HEK293 (cell line): ENCODE measurements around the gene TOMM6.

Source experiments
- YY2 ChIP-seq: fragments of 450-650 bp; formaldehyde crosslinking; IDR thresholded peaks from 2 replicates; pipeline ENCODE4 v1.5.1; 2016; ENCODE audit warnings: missing biosample characterization, missing genetic modification characterization
- ZBTB8A ChIP-seq: fragments of 450-650 bp; formaldehyde crosslinking; IDR thresholded peaks from 2 replicates; pipeline ENCODE4 v1.5.1; 2016; ENCODE audit warnings: missing biosample characterization, missing genetic modification characterization
- ZNF174 ChIP-seq: fragments of 450-650 bp; formaldehyde crosslinking; IDR thresholded peaks from 2 replicates; pipeline ENCODE4 v1.5.0; 2017; ENCODE audit warnings: missing biosample characterization, mild to moderate bottlenecking, missing genetic modification characterization
- ZNF629 ChIP-seq: fragments of 450-650 bp; formaldehyde crosslinking; IDR thresholded peaks from 2 replicates; pipeline ENCODE4 v1.5.1; 2017; ENCODE audit warnings: missing biosample characterization, missing genetic modification characterization
- TF ChIP-seq, protein P1 (sequence below): fragments of 450-650 bp; formaldehyde crosslinking; IDR thresholded peaks from 2 replicates; pipeline ENCODE4 v1.5.1; 2017; ENCODE audit warnings: missing biosample characterization, missing genetic modification characterization
- TF ChIP-seq, protein P2 (sequence below): fragments of 450-650 bp; formaldehyde crosslinking; IDR thresholded peaks from 2 replicates; pipeline ENCODE4 v1.5.1; 2016; ENCODE audit warnings: missing biosample characterization, missing genetic modification characterization

- TF ChIP-seq, protein P1, sequence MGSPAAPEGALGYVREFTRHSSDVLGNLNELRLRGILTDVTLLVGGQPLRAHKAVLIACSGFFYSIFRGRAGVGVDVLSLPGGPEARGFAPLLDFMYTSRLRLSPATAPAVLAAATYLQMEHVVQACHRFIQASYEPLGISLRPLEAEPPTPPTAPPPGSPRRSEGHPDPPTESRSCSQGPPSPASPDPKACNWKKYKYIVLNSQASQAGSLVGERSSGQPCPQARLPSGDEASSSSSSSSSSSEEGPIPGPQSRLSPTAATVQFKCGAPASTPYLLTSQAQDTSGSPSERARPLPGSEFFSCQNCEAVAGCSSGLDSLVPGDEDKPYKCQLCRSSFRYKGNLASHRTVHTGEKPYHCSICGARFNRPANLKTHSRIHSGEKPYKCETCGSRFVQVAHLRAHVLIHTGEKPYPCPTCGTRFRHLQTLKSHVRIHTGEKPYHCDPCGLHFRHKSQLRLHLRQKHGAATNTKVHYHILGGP (tag by site-specific recombination): no peak
- TF ChIP-seq, protein P2, sequence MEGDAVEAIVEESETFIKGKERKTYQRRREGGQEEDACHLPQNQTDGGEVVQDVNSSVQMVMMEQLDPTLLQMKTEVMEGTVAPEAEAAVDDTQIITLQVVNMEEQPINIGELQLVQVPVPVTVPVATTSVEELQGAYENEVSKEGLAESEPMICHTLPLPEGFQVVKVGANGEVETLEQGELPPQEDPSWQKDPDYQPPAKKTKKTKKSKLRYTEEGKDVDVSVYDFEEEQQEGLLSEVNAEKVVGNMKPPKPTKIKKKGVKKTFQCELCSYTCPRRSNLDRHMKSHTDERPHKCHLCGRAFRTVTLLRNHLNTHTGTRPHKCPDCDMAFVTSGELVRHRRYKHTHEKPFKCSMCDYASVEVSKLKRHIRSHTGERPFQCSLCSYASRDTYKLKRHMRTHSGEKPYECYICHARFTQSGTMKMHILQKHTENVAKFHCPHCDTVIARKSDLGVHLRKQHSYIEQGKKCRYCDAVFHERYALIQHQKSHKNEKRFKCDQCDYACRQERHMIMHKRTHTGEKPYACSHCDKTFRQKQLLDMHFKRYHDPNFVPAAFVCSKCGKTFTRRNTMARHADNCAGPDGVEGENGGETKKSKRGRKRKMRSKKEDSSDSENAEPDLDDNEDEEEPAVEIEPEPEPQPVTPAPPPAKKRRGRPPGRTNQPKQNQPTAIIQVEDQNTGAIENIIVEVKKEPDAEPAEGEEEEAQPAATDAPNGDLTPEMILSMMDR (tag by site-specific recombination): no peak
- TF ChIP-seq ZBTB8A (tag by site-specific recombination) (no peak), YY2 (tag by site-specific recombination) (no peak), ZNF174 (tag by site-specific recombination) (no peak), ZNF629 (tag by site-specific recombination) (no peak)
These were observed 26.5 kb downstream of the TOMM6 start for GRCh38 chr6:41813956-41814355.
